Astrocyte of the spinal cord (primary cell): ENCODE measurements around the gene LRRC74B.

Experiments used
- DNase-seq: peaks from one replicate; pipeline ENCODE4 v3.0.0; 2011; ENCODE audit warnings: low read depth, low spot score
- H3K4me3 ChIP-seq: 2 replicates; pipeline ENCODE4 v1.5.1; 2011; ENCODE audit warnings: low read depth, mild to moderate bottlenecking, low read length, moderate library complexity
- CTCF ChIP-seq: IDR thresholded peaks from 2 replicates; pipeline ENCODE4 v1.5.1; 2012; ENCODE audit warnings: low read depth, mild to moderate bottlenecking, low read length, inconsistent platforms
- in situ Hi-C: cut with HindIII; loops from 2 replicates; pipeline ENCODE4 v1.10.0; 2017; ENCODE audit warnings: low sequenced_read_pairs

The LRRC74B gene

GRCh38 chr22:21009638-21010425 is 35.9 kb upstream of the LRRC74B start:
- no peak overlapping the region for H3K4me3 ChIP-seq
- in situ Hi-C loops: no loop called here
- no peak for TF ChIP-seq CTCF
- DNase-seq: peak; percentile 51

GRCh38 chr22:21010426-21011113 is 35.2 kb upstream of the LRRC74B start:
- TF ChIP-seq CTCF: no peak
- no peak overlapping the region for H3K4me3 ChIP-seq
- in situ Hi-C loops: no loop called here
- DNase-seq: no peak

GRCh38 chr22:21012446-21013407 is 33.0 kb upstream of the LRRC74B start:
- DNase-seq: no peak
- TF ChIP-seq CTCF: no peak
- in situ Hi-C loops: no loop called here
- no peak overlapping the region for H3K4me3 ChIP-seq

- peak overlapping the region; percentile 55 for H3K4me3 ChIP-seq
- in situ Hi-C loops: no loop called here
- DNase-seq: no peak
- no peak for TF ChIP-seq CTCF
Measured at GRCh38 chr22:21013657-21014201, 32.0 kb upstream of the LRRC74B start.

GRCh38 chr22:21014202-21014725 is 31.5 kb upstream of the LRRC74B start:
- no peak for TF ChIP-seq CTCF
- in situ Hi-C loops: no loop called here
- DNase-seq: peak; percentile 91
- H3K4me3 ChIP-seq: peak overlapping the region; percentile 55
